ENCODE measurements around the gene MRPS18A.

DNA sequence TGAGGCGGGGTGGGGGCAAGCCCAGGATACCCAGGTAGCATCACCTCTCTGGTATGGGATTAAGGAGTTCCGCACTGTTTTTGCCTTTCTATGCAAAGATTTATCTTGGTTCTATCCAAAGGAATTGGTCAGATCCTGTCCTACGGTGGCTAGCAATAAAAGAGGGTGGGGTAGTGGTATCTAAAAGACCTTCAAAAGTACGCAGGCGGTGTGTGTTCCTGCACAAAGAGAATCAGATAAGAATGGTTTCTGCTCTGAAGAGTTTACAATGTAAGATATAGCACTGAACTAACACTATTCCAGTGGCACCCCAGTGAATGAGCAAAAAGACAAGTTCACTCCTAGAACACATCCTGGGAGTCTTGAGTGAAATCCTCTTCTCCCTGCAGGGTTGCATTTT, 6.3 kb downstream of the MRPS18A start:
- TF ChIP-seq TAF1 (IDR thresholded peaks at IDR 0.05; ENCODE audit: low read depth, low read length) (no peak), POLR2A (IDR thresholded peaks at IDR 0.05; ENCODE audit: low read depth, low read length) (no peak), PAX5 (IDR thresholded peaks at IDR 0.05; ENCODE audit: insufficient read depth, low read length, severe bottlenecking) (no peak), POLR2AphosphoS5 (IDR thresholded peaks at IDR 0.05; ENCODE audit: low read depth, low read length) (no peak)

All from GM12891 (cell line).